IMR-90 (cell line): ENCODE data around the gene USP17L24.
"Not testable (repeated sequence)": the region's sequence is repeated elsewhere in the genome, so short reads cannot be mapped to it uniquely, and the experiment has no call there.

Source experiments
- CEBPB ChIP-seq: IDR thresholded peaks from 2 replicates; pipeline ENCODE4 v1.6.1; 2012; ENCODE audit warnings: low read depth, low read length, improper control_type of control experiment
- FOS ChIP-seq: fragments of 150-350 bp; IDR thresholded peaks from 2 replicates; pipeline ENCODE4 v1.6.1; 2016; ENCODE audit warnings: low read depth, low read length
- MAFK ChIP-seq: IDR thresholded peaks from 2 replicates; pipeline ENCODE4 v1.6.1; 2012; ENCODE audit warnings: low read depth, low read length, improper control_type of control experiment
- MAZ ChIP-seq: IDR thresholded peaks from 2 replicates; pipeline ENCODE4 v1.6.1; 2012; ENCODE audit warnings: low read depth, mild to moderate bottlenecking, low read length, improper control_type of control experiment, moderate library complexity, borderline replicate concordance
- POLR2A ChIP-seq: IDR thresholded peaks from 2 replicates; pipeline ENCODE4 v1.6.1; 2012; ENCODE audit warnings: mild to moderate bottlenecking, low read depth, low read length
- RAD21 ChIP-seq: IDR thresholded peaks from 2 replicates; pipeline ENCODE4 v1.6.1; 2012; ENCODE audit warnings: low read length, improper control_type of control experiment
- RFX5 ChIP-seq: IDR thresholded peaks from 2 replicates; pipeline ENCODE4 v1.8.0; 2012; ENCODE audit warnings: low read depth, mild to moderate bottlenecking, low read length, moderate library complexity
- SMC3 ChIP-seq: fragments of 150-350 bp; IDR thresholded peaks from 2 replicates; pipeline ENCODE4 v1.6.1; 2016; ENCODE audit warnings: low read depth, mild to moderate bottlenecking, antibody characterized with exemption, low read length, moderate library complexity
- TF ChIP-seq, protein P1 (sequence below): conservative IDR thresholded peaks from 2 replicates; pipeline ENCODE4 v1.5.1; 2012; ENCODE audit warnings: mild to moderate bottlenecking, low read depth, low read length, improper control_type of control experiment
- TF ChIP-seq, protein P2 (sequence below): fragments of 150-350 bp; IDR thresholded peaks from 2 replicates; pipeline ENCODE4 v1.6.1; 2017; ENCODE audit warnings: mild to moderate bottlenecking, antibody characterized with exemption, low read length, low read depth
- TF ChIP-seq, protein P3 (sequence below): fragments of 150-350 bp; IDR thresholded peaks from 2 replicates; pipeline ENCODE4 v1.6.1; 2016; ENCODE audit warnings: low read depth, mild to moderate bottlenecking, low read length, moderate library complexity, borderline replicate concordance

- TF ChIP-seq RAD21, FOS, POLR2A, MAFK, CEBPB, SMC3, MAZ, RFX5: not testable (repeated sequence)
- TF ChIP-seq, protein P1, sequence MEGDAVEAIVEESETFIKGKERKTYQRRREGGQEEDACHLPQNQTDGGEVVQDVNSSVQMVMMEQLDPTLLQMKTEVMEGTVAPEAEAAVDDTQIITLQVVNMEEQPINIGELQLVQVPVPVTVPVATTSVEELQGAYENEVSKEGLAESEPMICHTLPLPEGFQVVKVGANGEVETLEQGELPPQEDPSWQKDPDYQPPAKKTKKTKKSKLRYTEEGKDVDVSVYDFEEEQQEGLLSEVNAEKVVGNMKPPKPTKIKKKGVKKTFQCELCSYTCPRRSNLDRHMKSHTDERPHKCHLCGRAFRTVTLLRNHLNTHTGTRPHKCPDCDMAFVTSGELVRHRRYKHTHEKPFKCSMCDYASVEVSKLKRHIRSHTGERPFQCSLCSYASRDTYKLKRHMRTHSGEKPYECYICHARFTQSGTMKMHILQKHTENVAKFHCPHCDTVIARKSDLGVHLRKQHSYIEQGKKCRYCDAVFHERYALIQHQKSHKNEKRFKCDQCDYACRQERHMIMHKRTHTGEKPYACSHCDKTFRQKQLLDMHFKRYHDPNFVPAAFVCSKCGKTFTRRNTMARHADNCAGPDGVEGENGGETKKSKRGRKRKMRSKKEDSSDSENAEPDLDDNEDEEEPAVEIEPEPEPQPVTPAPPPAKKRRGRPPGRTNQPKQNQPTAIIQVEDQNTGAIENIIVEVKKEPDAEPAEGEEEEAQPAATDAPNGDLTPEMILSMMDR: not testable (repeated sequence)
- TF ChIP-seq, protein P2, sequence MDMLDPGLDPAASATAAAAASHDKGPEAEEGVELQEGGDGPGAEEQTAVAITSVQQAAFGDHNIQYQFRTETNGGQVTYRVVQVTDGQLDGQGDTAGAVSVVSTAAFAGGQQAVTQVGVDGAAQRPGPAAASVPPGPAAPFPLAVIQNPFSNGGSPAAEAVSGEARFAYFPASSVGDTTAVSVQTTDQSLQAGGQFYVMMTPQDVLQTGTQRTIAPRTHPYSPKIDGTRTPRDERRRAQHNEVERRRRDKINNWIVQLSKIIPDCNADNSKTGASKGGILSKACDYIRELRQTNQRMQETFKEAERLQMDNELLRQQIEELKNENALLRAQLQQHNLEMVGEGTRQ: not testable (repeated sequence)
- TF ChIP-seq, protein P3, sequence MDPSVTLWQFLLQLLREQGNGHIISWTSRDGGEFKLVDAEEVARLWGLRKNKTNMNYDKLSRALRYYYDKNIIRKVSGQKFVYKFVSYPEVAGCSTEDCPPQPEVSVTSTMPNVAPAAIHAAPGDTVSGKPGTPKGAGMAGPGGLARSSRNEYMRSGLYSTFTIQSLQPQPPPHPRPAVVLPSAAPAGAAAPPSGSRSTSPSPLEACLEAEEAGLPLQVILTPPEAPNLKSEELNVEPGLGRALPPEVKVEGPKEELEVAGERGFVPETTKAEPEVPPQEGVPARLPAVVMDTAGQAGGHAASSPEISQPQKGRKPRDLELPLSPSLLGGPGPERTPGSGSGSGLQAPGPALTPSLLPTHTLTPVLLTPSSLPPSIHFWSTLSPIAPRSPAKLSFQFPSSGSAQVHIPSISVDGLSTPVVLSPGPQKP: not testable (repeated sequence)
These were observed 774 bp upstream of the USP17L24 start for GRCh38 chr4:9324191-9324590.
